T47D (cell line): Measurements from ENCODE around the gene EPB41L3.

Experiments
- DNase-seq, 2 experiments: peaks; one replicate each; pipeline versions ENCODE4 v3.0.0 to v3.0.0-alpha.2; 2011 to 2012; ENCODE audit warnings: low read depth in 1 of 2, low spot score in 1 of 2
- JUND ChIP-seq: IDR thresholded peaks from 2 replicates; pipeline ENCODE4 v1.6.1; 2012; ENCODE audit warnings: low read depth
- in situ Hi-C: cut with HindIII; loops from 2 replicates; pipeline ENCODE4 v1.10.0; 2016; ENCODE audit warnings: low sequenced_read_pairs, low pct_unique_long_range_greater_than_20kb

The EPB41L3 gene

DNA sequence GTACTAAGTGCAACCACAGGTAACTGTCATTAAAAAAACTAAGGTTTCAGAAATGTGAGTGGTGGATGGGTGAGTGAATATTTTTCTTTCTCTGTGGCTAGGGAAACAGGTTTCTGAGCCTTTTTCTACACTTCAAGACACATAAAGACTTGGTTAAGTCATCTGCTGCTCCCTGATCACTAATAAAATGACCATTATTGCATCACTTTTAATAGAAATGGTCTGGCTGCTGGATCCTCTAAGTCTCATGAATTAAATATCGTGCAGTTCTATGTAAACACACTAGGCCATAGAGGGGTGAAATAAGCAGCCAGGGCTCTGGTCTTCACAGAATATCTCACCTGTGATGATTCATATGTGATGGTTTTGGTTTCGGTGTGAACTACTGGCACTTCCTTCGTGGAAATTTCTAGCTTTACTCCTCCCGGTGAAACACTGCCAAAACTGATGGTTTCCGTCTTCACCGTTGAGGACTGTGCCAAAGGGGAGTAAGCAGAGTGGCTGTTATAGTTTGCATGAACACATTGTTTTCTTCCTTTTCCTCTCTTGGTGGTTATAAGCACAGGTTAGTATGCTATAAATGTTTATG is 147.8 kb downstream of the EPB41L3 start:
- DNase-seq = no peak
- in situ Hi-C loops = no loop called here
- TF ChIP-seq JUND = no peak

DNA sequence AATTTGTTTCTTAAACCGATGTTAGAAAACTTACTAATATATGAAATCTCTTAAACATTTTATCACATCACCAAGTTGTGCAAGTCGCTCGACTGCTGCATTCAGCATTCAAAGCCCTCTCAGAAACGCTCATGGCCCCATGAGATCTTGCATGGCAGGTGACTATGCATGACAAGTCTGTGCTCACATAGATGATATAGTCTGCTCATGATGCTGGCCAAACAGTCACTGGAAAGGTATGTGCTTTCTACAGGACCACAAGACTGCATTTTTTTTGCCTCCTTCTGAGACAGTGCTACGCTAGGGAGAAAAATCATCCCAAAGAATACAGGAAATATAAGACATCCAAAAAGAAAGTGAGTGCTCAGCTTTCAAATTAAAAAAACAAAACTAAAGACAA is 150.0 kb downstream of the EPB41L3 start:
- in situ Hi-C loops = no loop called here
- DNase-seq = no peak
- TF ChIP-seq JUND = no peak

DNA sequence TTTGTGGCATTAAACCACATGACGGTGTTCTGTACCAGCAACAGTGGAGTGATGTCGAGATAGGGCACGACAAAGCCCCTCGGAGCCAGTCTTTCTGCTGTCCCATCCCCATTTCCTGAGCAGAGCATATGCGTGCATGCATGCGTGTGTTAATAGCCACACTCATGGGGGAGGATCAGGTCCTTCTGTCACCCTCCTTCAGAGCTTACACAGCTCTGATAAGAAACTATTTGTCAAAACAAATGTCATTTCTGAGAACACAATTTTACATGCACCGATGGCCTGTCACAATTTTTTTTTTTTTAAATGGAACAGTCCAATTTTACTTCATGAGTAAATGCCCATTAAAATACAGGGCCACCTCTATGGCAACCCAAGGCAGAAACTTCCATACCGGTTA is 152.4 kb downstream of the EPB41L3 start:
- in situ Hi-C loops = no loop called here

DNA sequence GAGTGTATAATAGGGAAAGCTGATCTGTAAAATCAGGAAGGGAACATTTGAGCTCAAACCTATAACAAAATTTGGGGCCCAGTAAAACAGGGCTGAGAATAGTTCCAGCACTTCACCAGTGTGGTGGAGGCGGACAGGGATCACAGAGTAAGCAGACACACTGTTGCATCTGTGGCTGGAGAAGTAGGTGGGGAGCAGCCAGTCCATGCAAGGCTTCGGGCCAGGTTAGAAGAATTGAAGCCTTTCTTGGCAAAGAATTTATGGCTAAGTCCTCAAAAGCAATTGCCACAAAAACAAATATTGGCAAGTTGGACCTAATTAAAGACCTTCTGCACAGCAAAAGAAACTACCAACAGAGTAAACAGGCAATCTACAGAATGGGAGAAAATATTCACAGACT is 154.4 kb downstream of the EPB41L3 start:
- no peak for TF ChIP-seq JUND
- in situ Hi-C loops = no loop called here
- DNase-seq = no peak

More for the DNA sequence above, 152.4 kb downstream of the EPB41L3 start:
- DNase-seq = no peak
- no peak for TF ChIP-seq JUND

DNA sequence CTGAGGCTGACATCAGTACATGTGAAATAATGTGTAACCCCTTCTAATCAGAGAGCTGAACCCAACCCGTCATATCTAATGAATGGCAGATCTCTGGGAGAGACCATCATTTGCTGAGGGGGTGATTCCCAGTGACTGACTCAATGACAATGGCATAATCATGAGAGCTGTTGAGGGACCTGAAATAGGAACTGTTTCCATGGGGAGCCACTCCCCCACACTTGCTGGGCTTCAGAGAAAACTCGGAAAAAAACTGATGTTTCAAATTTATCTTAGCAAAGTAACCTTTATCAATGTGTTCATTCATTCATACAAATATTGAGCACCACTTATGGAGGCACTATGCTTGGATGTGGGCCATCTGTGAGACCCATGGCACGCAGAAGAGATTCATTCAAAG is 154.9 kb downstream of the EPB41L3 start:
- no peak for DNase-seq
- in situ Hi-C loops = no loop called here
- no peak for TF ChIP-seq JUND

DNA sequence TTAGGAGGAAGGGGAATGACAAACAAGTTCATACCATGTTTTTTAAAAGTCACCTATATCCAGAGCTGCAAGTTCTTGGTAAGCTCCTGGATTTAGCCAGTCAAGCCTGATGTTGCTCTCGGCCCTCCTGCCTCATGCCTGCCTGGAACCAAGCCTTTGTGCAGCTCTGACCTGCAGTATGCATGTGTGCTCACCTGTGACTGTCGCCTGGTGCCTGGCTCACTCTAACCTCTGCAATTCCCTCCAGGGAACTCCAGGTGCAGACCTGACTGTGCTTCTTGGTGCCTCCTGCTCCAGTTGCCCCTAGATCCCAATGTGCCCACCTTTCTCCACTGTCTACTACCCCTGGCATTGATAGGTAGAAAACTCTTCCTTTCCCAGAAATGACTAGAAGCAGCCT is 163.2 kb downstream of the EPB41L3 start:
- TF ChIP-seq JUND = no peak

DNA sequence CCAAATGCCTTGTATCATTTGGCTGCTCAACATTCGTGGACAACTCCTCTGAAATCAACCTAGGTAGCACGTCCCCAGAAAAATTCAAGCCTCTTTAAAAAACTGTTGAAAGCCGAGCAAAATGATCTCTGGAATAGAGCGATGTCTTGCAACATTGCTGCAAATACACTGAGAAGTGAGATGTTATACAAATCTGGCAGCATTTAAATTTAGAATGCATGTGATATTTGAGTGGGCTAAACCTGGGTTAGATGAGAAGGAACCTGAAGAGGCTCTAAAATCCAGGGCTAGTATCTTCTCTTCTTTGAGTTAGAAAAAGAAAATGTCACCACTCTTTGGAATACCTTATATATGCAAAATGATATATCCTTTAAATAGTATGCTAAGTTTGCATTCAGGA is 166.8 kb downstream of the EPB41L3 start:
- TF ChIP-seq JUND = no peak
- in situ Hi-C loops = no loop called here
- no peak for DNase-seq

More for the DNA sequence above, 163.2 kb downstream of the EPB41L3 start:
- in situ Hi-C loops = no loop called here
- no peak for DNase-seq

DNA sequence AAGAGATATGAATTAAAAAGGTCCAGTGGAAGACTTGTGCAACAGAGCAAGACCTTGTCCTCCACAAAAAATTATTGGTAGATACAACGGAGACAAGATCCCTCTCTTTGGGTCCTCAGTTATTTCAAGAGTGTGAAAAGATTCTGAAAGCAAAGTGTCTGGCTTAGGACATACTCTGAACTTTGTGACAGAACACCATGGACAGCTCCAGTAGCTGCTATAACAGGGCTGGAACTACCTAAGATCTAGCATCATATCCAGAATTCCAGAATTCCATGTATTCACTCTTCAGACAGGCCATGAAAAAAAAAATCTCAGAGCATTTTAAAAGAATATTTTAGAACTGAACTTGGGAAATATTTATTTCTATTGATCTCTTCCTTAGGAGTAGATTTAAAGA is 173.5 kb downstream of the EPB41L3 start:
- TF ChIP-seq JUND = no peak
- peak; percentile 4 to 10 for DNase-seq
- in situ Hi-C loops = no loop called here

DNA sequence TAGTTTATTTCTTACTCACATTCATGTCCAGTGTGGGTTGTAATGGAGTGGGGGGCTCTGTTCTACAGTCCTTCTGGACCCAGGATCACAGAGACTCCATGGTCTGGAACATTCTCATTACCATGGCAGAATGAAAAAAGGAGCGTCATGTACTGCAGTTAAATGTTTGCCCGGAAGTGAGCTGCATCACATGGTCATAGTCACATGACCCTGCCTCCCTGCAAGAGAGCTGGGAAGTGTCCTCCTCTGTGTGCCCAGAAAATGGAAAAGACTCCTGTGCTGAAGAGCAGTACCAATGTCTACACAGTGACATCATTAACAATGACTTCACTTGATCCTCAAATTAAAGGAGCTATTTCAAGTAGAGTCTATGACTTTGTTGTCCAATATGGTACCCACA is 174.3 kb downstream of the EPB41L3 start:
- no peak for DNase-seq
- in situ Hi-C loops = no loop called here
- no peak for TF ChIP-seq JUND

DNA sequence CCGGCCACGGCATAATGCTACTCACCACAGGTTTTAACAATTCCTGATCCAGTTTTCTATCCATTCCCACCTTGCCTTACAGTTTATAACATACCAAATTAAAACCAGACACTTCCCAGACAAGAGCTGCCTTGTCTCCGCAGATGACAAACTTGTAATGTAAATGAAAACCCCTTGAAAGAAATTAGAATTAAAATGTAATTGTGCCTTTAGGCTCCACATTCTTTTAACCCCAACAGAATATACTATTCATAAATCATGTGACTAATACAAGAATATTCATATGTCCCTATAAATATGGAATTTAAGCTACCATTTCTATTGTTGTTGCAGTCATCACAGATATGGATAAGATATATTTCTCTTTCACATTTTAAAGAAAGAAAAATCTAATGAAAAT is 178.4 kb downstream of the EPB41L3 start:
- no peak for TF ChIP-seq JUND
- no peak for DNase-seq
- in situ Hi-C loops = no loop called here

DNA sequence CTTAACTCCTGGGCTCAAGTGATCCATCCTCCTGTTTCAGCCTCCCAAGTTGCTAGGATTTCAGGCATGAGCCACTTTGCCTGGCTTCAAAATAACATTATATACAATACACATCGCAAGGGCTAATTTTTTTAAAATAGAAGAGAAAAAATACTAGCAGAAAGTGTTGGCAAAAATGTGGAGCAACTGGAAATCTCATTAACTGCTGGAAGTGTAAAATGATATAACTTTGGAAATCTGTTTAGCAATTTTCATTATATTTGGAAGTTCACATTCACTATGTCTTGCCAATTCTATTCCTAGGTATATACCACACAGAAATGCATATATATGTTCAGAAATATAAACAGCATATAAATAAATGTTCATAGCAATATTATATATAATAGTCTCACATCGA is 193.2 kb downstream of the EPB41L3 start:
- in situ Hi-C loops = no loop called here
- DNase-seq = no peak
- TF ChIP-seq JUND = no peak
